ENCODE results near the gene MYH10.

DNA sequence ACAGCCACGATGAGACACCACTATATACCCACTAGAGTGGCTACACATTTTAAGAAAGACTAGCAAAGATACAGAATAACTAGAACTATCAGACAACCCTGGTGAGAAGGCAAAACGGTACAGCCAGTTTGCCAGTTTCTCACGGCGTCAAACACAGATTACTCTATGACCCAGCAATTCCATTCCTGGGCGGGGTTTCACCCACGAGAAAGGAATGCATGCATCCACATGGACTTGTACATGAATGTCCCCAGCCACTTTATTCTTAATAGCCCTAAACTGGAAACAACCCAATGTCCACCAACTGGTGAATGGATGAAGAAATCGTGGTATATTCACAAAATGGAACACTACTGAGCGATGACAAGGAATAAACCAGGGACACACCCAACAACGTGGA is 74.5 kb downstream of the MYH10 start:
- TF ChIP-seq TAF1 (IDR thresholded peaks at IDR 0.05; ENCODE audit: low read depth, low read length) (no peak), POLR2A (IDR thresholded peaks at IDR 0.05; ENCODE audit: low read depth, low read length) (no peak), PAX5 (IDR thresholded peaks at IDR 0.05; ENCODE audit: insufficient read depth, low read length, severe bottlenecking) (no peak), SPI1 (IDR thresholded peaks at IDR 0.05; ENCODE audit: low read depth, low read length) (no peak), POLR2AphosphoS5 (IDR thresholded peaks at IDR 0.05; ENCODE audit: low read depth, low read length) (no peak)

Data from GM12891 (cell line).